ENCODE data around the gene RANBP1. TPM values are rescaled to one million over a fixed set of nuclear protein-coding genes. Genes with fewer than 3 reads are reported as not detected.

RANBP1 gene
- total RNA-seq, 2 experiments from 2014 or later, result 406 to 570 TPM

DNA sequence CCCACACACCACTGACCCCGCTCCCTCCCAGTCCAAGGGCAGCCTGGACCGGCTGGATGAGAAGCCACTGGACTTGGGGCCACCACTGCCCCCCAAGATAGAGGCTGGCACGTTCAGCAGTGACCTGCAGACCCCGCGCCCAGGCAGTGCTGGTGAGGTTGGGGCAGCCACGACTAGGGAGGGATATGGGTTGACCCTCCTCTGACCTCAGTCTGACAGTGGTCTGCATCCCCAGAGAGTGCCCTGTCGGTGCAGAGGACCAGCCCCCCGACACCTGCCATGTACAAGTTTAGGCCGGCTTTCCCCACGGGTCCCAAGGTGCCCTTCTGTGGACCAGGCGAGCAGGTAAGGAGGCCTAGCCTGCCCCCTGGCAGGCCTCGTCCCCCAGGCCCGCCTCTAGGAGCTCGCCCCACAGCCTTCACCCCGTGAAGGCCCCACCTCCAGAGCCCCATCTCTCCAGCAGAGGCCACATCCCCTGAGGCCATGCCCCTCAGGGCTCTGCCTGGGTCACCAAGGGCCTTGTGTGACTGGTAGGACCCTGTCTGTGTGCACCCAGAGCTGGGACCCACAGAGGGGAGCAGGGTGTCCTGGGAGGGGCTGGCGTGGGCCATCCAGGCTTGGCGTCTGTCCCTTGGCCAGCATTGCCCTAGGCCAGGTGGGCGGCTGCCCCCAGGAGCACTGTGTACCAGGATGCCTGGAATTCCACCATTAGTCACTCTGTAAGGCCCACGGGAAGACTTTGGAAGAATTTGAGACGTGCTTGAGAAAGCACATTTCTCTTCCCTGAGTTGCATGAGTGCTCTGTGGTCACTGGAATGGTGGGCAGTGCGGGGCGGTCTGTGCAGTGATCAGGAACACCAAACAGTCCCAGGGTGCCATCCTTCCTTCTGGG, 25.5 kb downstream of the RANBP1 start:
- H3K79me2 ChIP-seq (ENCODE audit: insufficient read depth, low read depth, low read length), result no peaks in the 10 kb centered on the region
- intact Hi-C loops (cut with micrococcal nuclease; ENCODE audit: unreplicated experiment), result no loop called here
- H3K9me3 ChIP-seq (ENCODE audit: low read length), result no peaks in the 10 kb centered on the region
- no peaks in the 10 kb centered on the region for H3K36me3 ChIP-seq (ENCODE audit: insufficient read depth, low read length)
- H3K4me2 ChIP-seq (ENCODE audit: low read length), result no peak overlapping the region
- TF ChIP-seq CTCF (conservative IDR thresholded peaks at IDR 0.05; ENCODE audit: low read length), result no peak
- TF ChIP-seq EZH2phosphoT487 (IDR thresholded peaks at IDR 0.05; ENCODE audit: borderline replicate concordance, low read depth, low read length), result no peak
- no peak overlapping the region for H3K27ac ChIP-seq (ENCODE audit: low read depth, low read length, poor library complexity, severe bottlenecking)
- DNase-seq (ENCODE audit: low spot score), result no peak
- H3K4me1 ChIP-seq (ENCODE audit: insufficient read depth, low read length, poor library complexity, severe bottlenecking), result no peaks in the 10 kb centered on the region
- H3K4me3 ChIP-seq (ENCODE audit: low read depth, low read length, poor library complexity, severe bottlenecking), result no peak overlapping the region
- ChIA-PET CTCF (ENCODE audit: unreplicated experiment) (no interaction called here), POLR2A (no interaction called here)
- H3K9me2 ChIP-seq (ENCODE audit: insufficient read depth, low read length), result no peaks in the 10 kb centered on the region
- BruUV-seq (replicated peaks), result no TSS peak
- H2AFZ ChIP-seq (ENCODE audit: low read length), result no peak overlapping the region
- H4K20me1 ChIP-seq (ENCODE audit: insufficient read depth, low read length), result no peaks in the 10 kb centered on the region

DNA sequence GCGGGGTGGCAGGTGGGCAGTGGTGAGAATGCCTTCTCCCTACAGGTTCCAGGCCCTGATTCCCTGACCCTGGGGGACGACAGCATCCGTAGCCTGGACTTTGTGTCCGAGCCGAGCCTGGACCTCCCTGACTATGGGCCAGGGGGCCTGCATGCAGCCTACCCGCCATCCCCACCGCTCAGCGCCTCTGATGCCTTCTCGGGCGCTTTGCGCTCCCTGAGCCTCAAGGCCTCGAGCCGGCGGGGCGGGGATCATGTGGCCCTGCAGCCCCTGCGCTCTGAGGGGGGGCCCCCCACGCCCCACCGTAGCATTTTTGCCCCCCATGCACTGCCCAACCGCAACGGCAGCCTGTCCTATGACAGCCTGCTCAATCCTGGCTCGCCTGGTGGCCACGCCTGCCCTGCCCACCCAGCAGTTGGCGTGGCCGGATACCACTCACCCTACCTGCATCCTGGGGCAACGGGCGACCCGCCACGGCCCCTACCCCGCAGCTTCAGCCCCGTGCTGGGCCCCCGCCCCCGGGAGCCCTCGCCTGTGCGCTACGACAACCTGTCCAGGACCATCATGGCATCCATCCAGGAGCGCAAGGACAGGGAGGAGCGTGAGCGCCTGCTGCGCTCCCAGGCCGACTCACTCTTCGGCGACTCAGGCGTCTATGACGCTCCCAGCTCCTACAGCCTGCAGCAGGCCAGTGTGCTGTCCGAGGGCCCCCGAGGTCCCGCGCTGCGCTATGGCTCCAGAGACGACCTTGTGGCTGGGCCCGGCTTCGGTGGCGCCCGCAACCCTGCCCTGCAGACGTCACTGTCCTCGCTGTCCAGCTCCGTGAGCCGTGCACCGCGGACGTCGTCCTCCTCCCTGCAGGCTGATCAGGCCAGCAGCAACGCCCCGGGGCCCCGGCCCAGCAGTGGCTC, 27.1 kb downstream of the RANBP1 start:
- no peak for DNase-seq (ENCODE audit: low spot score)
- no peaks in the 10 kb centered on the region for H3K4me1 ChIP-seq (ENCODE audit: insufficient read depth, low read length, poor library complexity, severe bottlenecking)
- no peak for TF ChIP-seq EZH2phosphoT487 (IDR thresholded peaks at IDR 0.05; ENCODE audit: borderline replicate concordance, low read depth, low read length)
- TF ChIP-seq CTCF (conservative IDR thresholded peaks at IDR 0.05; ENCODE audit: low read length), result no peak
- H3K9me3 ChIP-seq (ENCODE audit: low read length), result no peaks in the 10 kb centered on the region
- BruUV-seq (replicated peaks), result no TSS peak
- intact Hi-C loops (cut with micrococcal nuclease; ENCODE audit: unreplicated experiment), result no loop called here
- H3K4me3 ChIP-seq (ENCODE audit: low read depth, low read length, poor library complexity, severe bottlenecking), result no peak overlapping the region
- no peaks in the 10 kb centered on the region for H3K79me2 ChIP-seq (ENCODE audit: insufficient read depth, low read depth, low read length)
- H3K4me2 ChIP-seq (ENCODE audit: low read length), result no peak overlapping the region
- no peak overlapping the region for H3K27ac ChIP-seq (ENCODE audit: low read depth, low read length, poor library complexity, severe bottlenecking)
- H3K9me2 ChIP-seq (ENCODE audit: insufficient read depth, low read length), result no peaks in the 10 kb centered on the region
- CTCF ChIA-PET (ENCODE audit: unreplicated experiment), result no interaction called here
- no peaks in the 10 kb centered on the region for H3K36me3 ChIP-seq (ENCODE audit: insufficient read depth, low read length)
- POLR2A ChIA-PET, result no interaction called here
- no peaks in the 10 kb centered on the region for H4K20me1 ChIP-seq (ENCODE audit: insufficient read depth, low read length)
- no peak overlapping the region for H2AFZ ChIP-seq (ENCODE audit: low read length)

All from OCI-LY7 (cell line).